Neuron (in vitro differentiated cells): Measurements from ENCODE around the gene S100P.

Source experiments
- H2AFZ ChIP-seq: one replicate; pipeline ENCODE4 v1.6.1; 2013; ENCODE audit warnings: low read depth, mild to moderate bottlenecking, inconsistent platforms, low read length, moderate library complexity
- H3K27me3 ChIP-seq: one replicate; pipeline ENCODE4 v1.6.1; 2013; ENCODE audit warnings: low read length; ENCODE audit not compliant: insufficient read depth
- H3K36me3 ChIP-seq: one replicate; pipeline ENCODE4 v1.6.1; 2013; ENCODE audit warnings: low read length; ENCODE audit not compliant: insufficient read depth
- H3K4me1 ChIP-seq: one replicate; pipeline ENCODE4 v1.6.1; 2013; ENCODE audit warnings: low read length; ENCODE audit not compliant: insufficient read depth
- H3K4me3 ChIP-seq: 2 replicates; pipeline ENCODE4 v1.5.1; 2013; ENCODE audit warnings: mild to moderate bottlenecking, low read length, moderate library complexity
- H3K9me3 ChIP-seq: one replicate; pipeline ENCODE4 v1.6.1; 2013; ENCODE audit warnings: low read length

S100P gene

GRCh38 chr4:6680372-6681034 lies 13.2 kb upstream of the S100P start:
- peaks cover 8% of the 10 kb centered on the region for H3K4me1 ChIP-seq
- H3K4me3 ChIP-seq: no peak overlapping the region
- peaks cover 9% of the 10 kb centered on the region for H3K36me3 ChIP-seq
- H3K27me3 ChIP-seq: no peaks in the 10 kb centered on the region
- H3K9me3 ChIP-seq: peaks cover 2% of the 10 kb centered on the region
- no peak overlapping the region for H2AFZ ChIP-seq

DNA sequence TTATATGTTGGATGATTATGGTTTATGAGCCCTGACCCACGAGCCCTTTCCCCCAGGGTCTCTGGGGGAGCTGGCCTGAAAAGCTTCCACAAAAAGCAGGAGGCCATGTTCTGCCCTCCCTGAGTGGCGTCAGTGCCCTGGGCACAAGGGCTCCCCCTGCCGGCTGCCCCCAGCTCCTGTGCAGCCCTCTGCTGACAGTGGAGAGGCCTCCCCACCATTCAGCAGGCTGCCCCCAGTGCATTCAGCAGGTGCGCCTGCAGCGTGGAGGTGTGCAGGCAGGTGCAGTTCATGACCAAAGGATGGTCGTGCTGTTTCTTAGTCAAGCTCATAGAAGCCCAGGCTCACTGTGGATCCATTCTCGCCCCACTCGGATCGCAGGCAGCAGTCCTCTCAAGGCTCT lies 12.5 kb upstream of the S100P start:
- peaks cover 1% of the 10 kb centered on the region for H3K4me1 ChIP-seq
- H3K9me3 ChIP-seq: peaks cover 2% of the 10 kb centered on the region
- no peak overlapping the region for H2AFZ ChIP-seq
- peaks cover 3% of the 10 kb centered on the region for H3K36me3 ChIP-seq
- H3K27me3 ChIP-seq: no peaks in the 10 kb centered on the region
- H3K4me3 ChIP-seq: no peak overlapping the region

DNA sequence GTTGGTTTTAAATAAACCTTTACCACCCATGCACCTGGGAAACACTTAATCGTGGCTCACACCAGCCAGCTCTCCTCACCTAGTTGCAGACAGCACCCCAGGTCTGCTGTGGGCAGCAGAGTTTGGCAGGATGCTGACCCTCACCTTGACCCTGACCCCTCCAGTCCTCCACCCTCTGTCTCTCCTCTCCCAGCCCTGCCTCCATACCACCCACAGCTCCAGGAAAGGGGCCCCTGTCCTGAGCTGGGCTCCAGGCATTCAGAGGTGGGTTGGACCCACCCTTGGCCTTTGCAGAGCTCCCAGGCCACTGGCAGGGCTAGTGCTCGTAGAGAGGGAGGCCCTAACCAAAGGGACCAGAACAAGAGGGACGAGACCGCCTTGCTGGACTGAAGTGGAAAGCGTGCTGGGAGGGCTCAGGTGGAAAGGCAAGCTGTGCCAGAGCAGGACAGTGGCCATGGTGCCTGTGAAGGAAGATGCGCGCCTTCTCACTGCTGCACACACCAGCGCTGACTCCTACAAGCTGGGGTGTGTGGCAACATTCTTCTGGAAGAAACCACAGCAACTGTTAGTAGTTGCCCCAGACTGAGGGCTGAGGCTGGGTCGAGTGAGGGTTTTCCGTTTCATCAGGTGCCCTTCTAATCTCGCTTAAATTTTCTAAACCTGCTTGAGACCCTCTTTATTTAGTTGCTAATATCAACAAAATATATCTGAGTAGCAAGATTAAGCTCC lies 10.7 kb upstream of the S100P start:
- H3K4me3 ChIP-seq: no peak overlapping the region
- peaks cover 2% of the 10 kb centered on the region for H3K9me3 ChIP-seq
- H3K4me1 ChIP-seq: no peaks in the 10 kb centered on the region
- no peaks in the 10 kb centered on the region for H3K36me3 ChIP-seq
- H3K27me3 ChIP-seq: no peaks in the 10 kb centered on the region
- no peak overlapping the region for H2AFZ ChIP-seq

DNA sequence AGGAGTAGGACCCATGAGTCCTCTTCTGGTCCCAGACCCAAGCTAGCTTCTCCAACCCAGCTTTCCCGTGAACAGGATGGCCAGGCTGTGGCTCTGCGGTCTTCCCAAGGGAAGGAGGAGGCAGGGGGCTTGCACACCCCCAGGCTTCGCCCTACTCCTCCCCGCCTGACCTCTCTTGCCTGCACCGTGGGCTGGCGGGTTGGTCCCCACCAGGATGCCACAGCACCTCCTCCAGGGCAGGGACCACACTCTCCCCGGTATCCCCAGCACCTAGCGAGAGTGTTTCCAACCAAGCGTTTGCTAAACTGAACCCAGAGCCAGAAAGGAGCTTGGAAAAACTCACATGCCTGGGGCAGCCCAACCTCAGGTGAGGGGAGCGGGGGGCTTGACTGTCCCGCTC lies 9.0 kb upstream of the S100P start:
- Histone ChIP-seq H2AFZ (no peak overlapping the region), H3K36me3 (no peaks in the 10 kb centered on the region), H3K9me3 (no peaks in the 10 kb centered on the region)

GRCh38 chr4:6686104-6686787 lies 7.4 kb upstream of the S100P start:
- peaks cover 7% of the 10 kb centered on the region for H3K4me1 ChIP-seq
- H3K36me3 ChIP-seq: no peaks in the 10 kb centered on the region
- no peaks in the 10 kb centered on the region for H3K27me3 ChIP-seq
- H2AFZ ChIP-seq: no peak overlapping the region
- H3K9me3 ChIP-seq: no peaks in the 10 kb centered on the region
- H3K4me3 ChIP-seq: no peak overlapping the region

More for the DNA sequence above, 9.0 kb upstream of the S100P start:
- Histone ChIP-seq H3K4me3 (no peak overlapping the region), H3K27me3 (no peaks in the 10 kb centered on the region), H3K4me1 (peaks cover 7% of the 10 kb centered on the region)

GRCh38 chr4:6687947-6688878 lies 5.5 kb upstream of the S100P start:
- Histone ChIP-seq H3K36me3 (no peaks in the 10 kb centered on the region), H2AFZ (no peak overlapping the region), H3K4me1 (peaks cover 7% of the 10 kb centered on the region), H3K27me3 (no peaks in the 10 kb centered on the region), H3K9me3 (no peaks in the 10 kb centered on the region), H3K4me3 (no peak overlapping the region)

DNA sequence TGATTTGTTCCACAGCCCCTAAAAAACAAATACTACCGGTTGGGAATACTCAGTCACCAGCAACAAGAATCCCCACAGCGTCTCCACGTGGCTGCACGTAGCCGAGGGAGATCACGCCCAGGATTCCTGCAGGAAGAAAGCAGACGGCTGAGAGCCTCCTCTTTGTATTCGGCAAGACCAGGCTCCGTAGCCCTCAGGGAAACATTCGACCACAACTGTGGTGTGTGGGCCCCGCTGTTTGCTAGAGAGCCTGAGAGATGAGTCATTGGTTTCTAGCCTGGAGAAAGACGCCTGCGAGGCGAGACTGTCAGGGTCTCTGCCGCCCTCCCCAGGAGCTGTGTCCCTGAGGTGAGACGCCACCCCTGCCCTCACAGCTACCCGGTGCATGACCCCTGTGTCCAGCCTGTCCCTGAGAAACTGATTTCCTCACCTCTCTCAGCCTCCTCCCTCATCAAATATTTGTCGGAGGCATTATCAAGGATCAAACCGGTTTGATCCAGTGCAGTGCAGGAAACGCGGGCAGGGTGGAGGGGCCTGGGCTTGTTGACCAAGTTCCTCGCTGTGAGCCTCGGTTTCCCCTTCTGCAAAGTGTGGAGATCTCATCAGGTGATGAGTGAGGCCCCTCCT lies 4.7 kb upstream of the S100P start:
- Histone ChIP-seq H3K36me3 (no peaks in the 10 kb centered on the region), H3K27me3 (no peaks in the 10 kb centered on the region), H3K4me1 (peaks cover 7% of the 10 kb centered on the region), H2AFZ (no peak overlapping the region), H3K4me3 (no peak overlapping the region), H3K9me3 (no peaks in the 10 kb centered on the region)

- H3K9me3 ChIP-seq: no peaks in the 10 kb centered on the region
- peaks cover 7% of the 10 kb centered on the region for H3K4me1 ChIP-seq
- no peaks in the 10 kb centered on the region for H3K27me3 ChIP-seq
- no peaks in the 10 kb centered on the region for H3K36me3 ChIP-seq
- no peak overlapping the region for H3K4me3 ChIP-seq
- H2AFZ ChIP-seq: no peak overlapping the region
These were observed 4.1 kb upstream of the S100P start for GRCh38 chr4:6689506-6689960.

DNA sequence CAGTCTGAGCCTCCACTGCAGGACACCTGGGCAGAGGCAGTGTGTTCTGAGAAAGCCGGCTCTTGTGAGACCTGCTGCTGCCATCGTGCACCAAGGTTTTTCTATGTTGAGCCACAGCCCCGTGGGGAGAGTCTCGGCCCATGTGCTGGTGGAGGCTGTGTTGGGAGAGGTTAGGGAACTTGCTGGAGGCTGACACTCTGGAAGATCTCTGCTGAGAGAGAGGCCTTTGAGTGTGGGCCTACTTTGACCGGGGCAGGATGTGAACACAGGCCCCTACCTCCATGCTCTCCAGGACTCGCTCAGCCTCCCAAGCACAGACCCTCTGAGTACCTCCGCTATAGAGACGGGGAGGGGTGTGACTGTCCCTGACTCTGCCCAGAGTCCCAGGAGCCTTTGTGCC lies 1.3 kb upstream of the S100P start:
- no peak overlapping the region for H3K4me3 ChIP-seq
- H3K27me3 ChIP-seq: no peaks in the 10 kb centered on the region
- peaks cover 7% of the 10 kb centered on the region for H3K4me1 ChIP-seq
- H3K9me3 ChIP-seq: no peaks in the 10 kb centered on the region
- H3K36me3 ChIP-seq: no peaks in the 10 kb centered on the region
- H2AFZ ChIP-seq: no peak overlapping the region

GRCh38 chr4:6692806-6693205 lies 872 bp upstream of the S100P start:
- no peak overlapping the region for H3K4me3 ChIP-seq
- H3K27me3 ChIP-seq: no peaks in the 10 kb centered on the region
- no peak overlapping the region for H2AFZ ChIP-seq
- no peaks in the 10 kb centered on the region for H3K36me3 ChIP-seq
- peaks cover 7% of the 10 kb centered on the region for H3K4me1 ChIP-seq
- no peaks in the 10 kb centered on the region for H3K9me3 ChIP-seq

- Histone ChIP-seq H3K4me1 (peaks cover 2% of the 10 kb centered on the region), H3K36me3 (peaks cover 3% of the 10 kb centered on the region), H3K4me3 (no peak overlapping the region), H2AFZ (no peak overlapping the region), H3K9me3 (no peaks in the 10 kb centered on the region), H3K27me3 (no peaks in the 10 kb centered on the region)
These were observed 661 bp downstream of the S100P start for GRCh38 chr4:6694177-6694901.
